ENCODE measurements around the gene CNOT4.
"Not testable (repeated sequence)": the region's sequence is repeated elsewhere in the genome, so short reads cannot be mapped to it uniquely, and the experiment has no call there.

Gene CNOT4

GRCh38 chr7:135449436-135449835 is 60.5 kb downstream of the CNOT4 start:
- no peak for DNase-seq

- no peak for DNase-seq
These were observed 61.1 kb downstream of the CNOT4 start for GRCh38 chr7:135448753-135449152.

- DNase-seq = no peak
These were observed 62.2 kb downstream of the CNOT4 start for GRCh38 chr7:135447748-135448147.

- no peak for DNase-seq
These were observed 64.2 kb downstream of the CNOT4 start for GRCh38 chr7:135445690-135446089.

GRCh38 chr7:135445266-135445665 is 64.6 kb downstream of the CNOT4 start:
- DNase-seq = not testable (repeated sequence)

- no peak for DNase-seq
These were observed 68.1 kb downstream of the CNOT4 start for GRCh38 chr7:135441791-135442190.

- no peak for DNase-seq
These were observed 75.9 kb downstream of the CNOT4 start for GRCh38 chr7:135434047-135434446.

GRCh38 chr7:135430626-135431025 is 79.3 kb downstream of the CNOT4 start:
- no peak for DNase-seq

- no peak for DNase-seq
These were observed 81.0 kb downstream of the CNOT4 start for GRCh38 chr7:135428879-135429278.

- DNase-seq = no peak
These were observed 81.9 kb downstream of the CNOT4 start for GRCh38 chr7:135428011-135428410.

GRCh38 chr7:135427166-135427565 is 82.7 kb downstream of the CNOT4 start:
- no peak for DNase-seq

GRCh38 chr7:135425036-135425435 is 84.9 kb downstream of the CNOT4 start:
- no peak for DNase-seq

- DNase-seq = no peak
These were observed 89.1 kb downstream of the CNOT4 start for GRCh38 chr7:135420786-135421185.

GRCh38 chr7:135416431-135416830 is 93.5 kb downstream of the CNOT4 start:
- no peak for DNase-seq

GRCh38 chr7:135414850-135415439 is 95.0 kb downstream of the CNOT4 start:
- DNase-seq = no peak

GRCh38 chr7:135414208-135414607 is 95.7 kb downstream of the CNOT4 start:
- no peak for DNase-seq

- no peak for DNase-seq
These were observed 98.8 kb downstream of the CNOT4 start for GRCh38 chr7:135411098-135411497.

- DNase-seq = no peak
These were observed 99.4 kb downstream of the CNOT4 start for GRCh38 chr7:135410543-135410942.

GRCh38 chr7:135409845-135410542 is 99.9 kb downstream of the CNOT4 start:
- no peak for DNase-seq

GRCh38 chr7:135407884-135408283 is 102.0 kb downstream of the CNOT4 start:
- no peak for DNase-seq

GRCh38 chr7:135406918-135407317 is 103.0 kb downstream of the CNOT4 start:
- DNase-seq = no peak

GRCh38 chr7:135405969-135406368 is 103.9 kb downstream of the CNOT4 start:
- DNase-seq = no peak

- DNase-seq = no peak
These were observed 106.6 kb downstream of the CNOT4 start for GRCh38 chr7:135403302-135403701.

GRCh38 chr7:135397689-135398088 is 112.2 kb downstream of the CNOT4 start:
- no peak for DNase-seq

GRCh38 chr7:135392701-135393100 is 117.2 kb downstream of the CNOT4 start:
- no peak for DNase-seq
